H1 (cell line): ENCODE measurements around the gene ADAMTS1. TPM values are rescaled to one million over a fixed set of nuclear protein-coding genes. Genes with fewer than 3 reads are reported as not detected.

Source experiments
- CTCF ChIA-PET: fragments of 300-600 bp; sonication (Branson Sonifier 250); formaldehyde crosslinking; loops from one replicate; lab custom pipeline; 2021; ENCODE audit not compliant: partially characterized antibody; lab: Charles Lee
- POLR2A ChIA-PET: fragments of 300-600 bp; sonication (Branson Sonifier 250); formaldehyde crosslinking; loops from one replicate; lab custom pipeline; 2021; ENCODE audit warnings: inconsistent platforms; ENCODE audit not compliant: partially characterized antibody; lab: Charles Lee
- DNase-seq, 2 experiments: peaks; one replicate each; pipeline versions ENCODE4 v3.0.0 to v3.0.0-alpha.2; 2010 to 2022; ENCODE audit warnings: low spot score in 2 of 2, low read depth in 1 of 2, mixed read lengths in 1 of 2
- FAIRE-seq: peaks from 2 replicates; lab custom pipeline; 2011; peaks lifted over from hg19 to GRCh38; lab: Jason Lieb, UNC
- H2AFZ ChIP-seq: 2 replicates; pipeline ENCODE4 v1.8.1; 2012; ENCODE audit warnings: low read length, inconsistent platforms
- H2AK5ac ChIP-seq: 2 replicates; pipeline ENCODE4 v1.6.1; 2013; ENCODE audit warnings: low read depth, low read length
- H2BK120ac ChIP-seq: replicated peaks from 2 replicates; pipeline ENCODE3; 2013; ENCODE audit warnings: low read depth, low read length, inconsistent platforms
- H2BK12ac ChIP-seq: 2 replicates; pipeline ENCODE4 v1.6.1; 2013; ENCODE audit warnings: low read depth, low read length
- H2BK15ac ChIP-seq: 2 replicates; pipeline ENCODE4 v1.6.1; 2013; ENCODE audit warnings: low read length
- H2BK20ac ChIP-seq: 2 replicates; pipeline ENCODE4 v1.6.1; 2013; ENCODE audit warnings: low read length
- H2BK5ac ChIP-seq: 2 replicates; pipeline ENCODE4 v1.6.1; 2013; ENCODE audit warnings: low read depth, low read length
- H3K14ac ChIP-seq: 2 replicates; pipeline ENCODE4 v1.6.1; 2013; ENCODE audit warnings: inconsistent platforms; ENCODE audit not compliant: insufficient read length
- H3K18ac ChIP-seq: 2 replicates; pipeline ENCODE4 v1.6.1; 2013; ENCODE audit warnings: low read length; ENCODE audit errors: extremely low read depth
- H3K23ac ChIP-seq: 2 replicates; pipeline ENCODE4 v1.6.1; 2013; ENCODE audit warnings: inconsistent platforms; ENCODE audit not compliant: insufficient read length
- H3K23me2 ChIP-seq: 2 replicates; pipeline ENCODE4 v1.6.1; 2013; ENCODE audit warnings: low read depth, low read length
- H3K27ac ChIP-seq: 2 replicates; pipeline ENCODE4 v1.6.1; 2011; ENCODE audit warnings: low read depth, low read length, inconsistent platforms
- H3K27me3 ChIP-seq, 4 experiments: replicated peaks in 1 of 4; 1 replicate in 1 of 4; 2 replicates in 3 of 4; pipeline versions ENCODE4 v1.6.1 to v1.8.1; 2011 to 2013; ENCODE audit warnings: low read length in 3 of 4, mild to moderate bottlenecking in 3 of 4, inconsistent platforms in 2 of 4, mixed read lengths in 2 of 4, moderate library complexity in 1 of 4; ENCODE audit not compliant: control insufficient read depth in 3 of 4, insufficient read depth in 3 of 4; ENCODE audit errors: extremely low read depth in 1 of 4
- H3K36me3 ChIP-seq, 4 experiments: 2 replicates each; pipeline versions ENCODE4 v1.6.1 to v1.8.1; 2011 to 2013; ENCODE audit warnings: mild to moderate bottlenecking in 4 of 4, low read length in 3 of 4, moderate library complexity in 2 of 4, control low read depth in 1 of 4, inconsistent platforms in 1 of 4; ENCODE audit not compliant: insufficient read depth in 4 of 4, control insufficient read depth in 2 of 4
- H3K4ac ChIP-seq: replicated peaks from 2 replicates; pipeline ENCODE3; 2013; ENCODE audit warnings: low read length, low read depth, mixed read lengths, inconsistent platforms; ENCODE audit not compliant: insufficient read length
- H3K4me1 ChIP-seq, 4 experiments: replicated peaks in 1 of 4; 1 replicate in 1 of 4; 2 replicates in 3 of 4; pipeline versions ENCODE4 v1.6.1 to v1.8.1; 2011 to 2013; ENCODE audit warnings: low read length in 3 of 4, inconsistent platforms in 2 of 4, mixed read lengths in 1 of 4; ENCODE audit not compliant: insufficient read depth in 4 of 4, control insufficient read depth in 3 of 4
- H3K4me2 ChIP-seq, 2 experiments: 2 replicates each; pipeline versions ENCODE4 v1.6.1 to v1.8.1; 2011 to 2013; ENCODE audit warnings: low read depth in 2 of 2, low read length in 2 of 2, control low read depth in 1 of 2, inconsistent platforms in 1 of 2, mild to moderate bottlenecking in 1 of 2; ENCODE audit not compliant: insufficient read depth in 1 of 2
- H3K4me3 ChIP-seq, 4 experiments: fragments of 200-600, 300-600 bp in 1 of 4; sonication (generic), shearing (Covaris generic), sonication (Bioruptor Twin) in 1 of 4; 2 replicates each; pipeline versions ENCODE4 v1.5.1 to v1.8.1; 2011 to 2016; ENCODE audit warnings: low read length in 4 of 4, low read depth in 3 of 4, control low read depth in 2 of 4, inconsistent platforms in 2 of 4, mild to moderate bottlenecking in 2 of 4, mixed read lengths in 1 of 4, moderate library complexity in 1 of 4; ENCODE audit not compliant: insufficient read depth in 2 of 4; ENCODE audit errors: extremely low read depth in 1 of 4
- H3K56ac ChIP-seq: replicated peaks from 2 replicates; pipeline ENCODE3; 2013; ENCODE audit warnings: low read depth, mild to moderate bottlenecking, mixed read lengths, low read length, inconsistent platforms; ENCODE audit not compliant: insufficient read length
- H3K79me1 ChIP-seq: 2 replicates; pipeline ENCODE4 v1.6.1; 2013; ENCODE audit warnings: low read depth, low read length, control low read depth
- H3K79me2 ChIP-seq, 2 experiments: 2 replicates each; pipeline versions ENCODE4 v1.6.1 to v1.8.1; 2012 to 2013; ENCODE audit warnings: low read length in 2 of 2, mild to moderate bottlenecking in 2 of 2, inconsistent platforms in 1 of 2; ENCODE audit not compliant: insufficient read depth in 2 of 2, control insufficient read depth in 1 of 2
- H3K9ac ChIP-seq, 4 experiments: replicated peaks in 1 of 4; 1 replicate in 1 of 4; 2 replicates in 3 of 4; pipeline versions ENCODE4 v1.6.1 to v1.8.1; 2011 to 2013; ENCODE audit warnings: low read depth in 3 of 4, low read length in 3 of 4, control low read depth in 2 of 4, mild to moderate bottlenecking in 2 of 4, moderate library complexity in 2 of 4, inconsistent platforms in 1 of 4; ENCODE audit errors: extremely low read depth in 1 of 4
- H3K9me3 ChIP-seq, 2 experiments: 2 replicates each; pipeline versions ENCODE4 v1.6.1 to v1.8.1; 2012 to 2013; ENCODE audit warnings: mild to moderate bottlenecking in 2 of 2, moderate library complexity in 2 of 2, control low read depth in 1 of 2, inconsistent platforms in 1 of 2, low read depth in 1 of 2, low read length in 1 of 2, mixed read lengths in 1 of 2; ENCODE audit not compliant: insufficient read depth in 2 of 2
- H4K20me1 ChIP-seq, 2 experiments: replicated peaks in 1 of 2; 2 replicates each; pipeline versions ENCODE3 to v1.8.1; 2011 to 2013; ENCODE audit warnings: inconsistent platforms in 2 of 2, low read length in 2 of 2, mild to moderate bottlenecking in 1 of 2; ENCODE audit not compliant: insufficient read depth in 2 of 2, control insufficient read depth in 1 of 2
- H4K5ac ChIP-seq: 2 replicates; pipeline ENCODE4 v1.6.1; 2013; ENCODE audit warnings: low read length, low read depth, mixed read lengths, inconsistent platforms; ENCODE audit not compliant: insufficient read length
- H4K8ac ChIP-seq: 2 replicates; pipeline ENCODE4 v1.8.0; 2013; ENCODE audit warnings: mild to moderate bottlenecking, moderate library complexity, low read length, inconsistent platforms; ENCODE audit not compliant: insufficient read depth; ENCODE audit errors: extremely low read depth
- H4K91ac ChIP-seq: replicated peaks from 2 replicates; pipeline ENCODE3; 2013; ENCODE audit warnings: low read length, mixed read lengths, inconsistent platforms; ENCODE audit not compliant: insufficient read length
- ATF3 ChIP-seq: IDR thresholded peaks from 2 replicates; pipeline ENCODE4 v1.6.1; 2011; ENCODE audit warnings: low read depth, mild to moderate bottlenecking, low read length; ENCODE audit not compliant: insufficient read depth
- CREB1 ChIP-seq: IDR thresholded peaks from 2 replicates; pipeline ENCODE4 v1.6.1; 2012; ENCODE audit warnings: inconsistent platforms
- SRF ChIP-seq: IDR thresholded peaks from 2 replicates; pipeline ENCODE4 v1.6.1; 2011; ENCODE audit warnings: mild to moderate bottlenecking, low read depth, low read length, moderate library complexity
- WGBS, 2 experiments: shearing (Covaris generic) in 1 of 2; methylation state at CpG; one replicate each; pipeline versions ENCODE4 v1.1.6 to v1.1.7; 2013 to 2015; ENCODE audit warnings: low lambda C conversion rate in 2 of 2, mixed read lengths in 2 of 2, inconsistent platforms in 1 of 2, low coverage in 1 of 2, missing lambda C conversion rate in 1 of 2; ENCODE audit not compliant: insufficient replicate concordance in 2 of 2, insufficient coverage in 1 of 2, insufficient read length in 1 of 2; ENCODE audit errors: extremely low coverage in 1 of 2, missing lambda C conversion rate in 1 of 2; 5-methylcytosine and 5-hydroxymethylcytosine counted together
- polyA plus RNA-seq, 7 experiments: library from polyadenylated mRNA; depleted of rRNA in 3 of 7; stranded (reverse) in 5 of 7; unstranded in 2 of 7; fragments of >200 nt in 5 of 7; fragments of 200-250 nt in 2 of 7; gene quantifications; 1 replicate in 5 of 7; 2 replicates in 1 of 7; 4 replicates in 1 of 7; pipeline versions ENCODE4 v1.2.1 to v1.2.3, GENCODE V29; 2011 to 2013; ENCODE audit warnings: missing spikeins in 2 of 7, mixed read lengths in 2 of 7
- total RNA-seq: library from RNA; stranded (reverse); fragmentation: NEBNext Ultra II Directional; extraction: Animal tissue kit (Norgen Biotek cat#: 25700); gene quantifications from 2 replicates; pipeline ENCODE4 v1.2.1, GENCODE V29; 2021

The ADAMTS1 gene
- total and polyA plus RNA-seq, 2 of the 8 experiments (the other 6 are each of a cell fraction or from before 2014, with no cell fraction given), result 10.7 to 22.4 TPM

GRCh38 chr21:26801498-26801897, 43.7 kb downstream of the ADAMTS1 start:
- Histone ChIP-seq H4K91ac (no peak overlapping the region), H2BK20ac (no peak overlapping the region), H3K9ac (no peak overlapping the region; a peak in 1 of 7 replicates), H3K23me2 (no peaks in the 10 kb centered on the region; the same call in 1 of the 2 replicates), H3K27me3 (no peaks in the 10 kb centered on the region), H3K9me3 (no peaks in the 10 kb centered on the region), H3K4ac (no peak overlapping the region), H3K14ac (no peak overlapping the region), H3K23ac (no peak overlapping the region), H4K5ac (no peak overlapping the region), H4K20me1 (no peaks in the 10 kb centered on the region), H2BK12ac (no peak overlapping the region), H2BK5ac (no peak overlapping the region), H2AK5ac (no peak overlapping the region), H3K56ac (no peak overlapping the region), H2AFZ (peak overlapping the region; percentile 56; the same call in 1 of the 2 replicates), H3K18ac (no peak overlapping the region), H3K36me3 (no peaks in the 10 kb centered on the region), H3K4me2 (no peak overlapping the region; a peak in 1 of 4 replicates), H3K79me2 (no peaks in the 10 kb centered on the region), H4K8ac (no peak overlapping the region), H3K27ac (no peak overlapping the region), H2BK120ac (no peak overlapping the region), H3K4me3 (no peak overlapping the region), H2BK15ac (no peak overlapping the region), H3K79me1 (no peaks in the 10 kb centered on the region)
- 62% methylated on average over 1 of the region's 1 CpG; no CpG with 5 or more reads in 1 of the 2 experiments for WGBS, 2 experiments
- ChIA-PET CTCF (interaction anchor here (1.0 to 1.5 kb wide), 2 partner anchors 15 to 16 kb away, joined by 3 to 7 read pairs; no protein-coding TSS in a partner anchor), POLR2A (no interaction called here)
- FAIRE-seq (no peak), DNase-seq (no peak)
- TF ChIP-seq SRF (peak; percentile 41; the same call in 1 of the 2 replicates), CREB1 (no peak), ATF3 (no peak)
- TF ChIP-seq, all 59 proteins: peak for 1
- peaks cover 0 to 4% (median 2%) of the 10 kb centered on the region in 4 experiments; a peak in 3 of 7 replicates for H3K4me1 ChIP-seq
